ENCODE results near the gene PLEKHA8. TPM values are rescaled to one million over a fixed set of nuclear protein-coding genes. Genes with fewer than 3 reads are reported as not detected.

The PLEKHA8 gene
- total and polyA plus RNA-seq, 2 of the 8 experiments (the other 6 are each of a cell fraction or from before 2014, with no cell fraction given), result 10.7 to 44.0 TPM

DNA sequence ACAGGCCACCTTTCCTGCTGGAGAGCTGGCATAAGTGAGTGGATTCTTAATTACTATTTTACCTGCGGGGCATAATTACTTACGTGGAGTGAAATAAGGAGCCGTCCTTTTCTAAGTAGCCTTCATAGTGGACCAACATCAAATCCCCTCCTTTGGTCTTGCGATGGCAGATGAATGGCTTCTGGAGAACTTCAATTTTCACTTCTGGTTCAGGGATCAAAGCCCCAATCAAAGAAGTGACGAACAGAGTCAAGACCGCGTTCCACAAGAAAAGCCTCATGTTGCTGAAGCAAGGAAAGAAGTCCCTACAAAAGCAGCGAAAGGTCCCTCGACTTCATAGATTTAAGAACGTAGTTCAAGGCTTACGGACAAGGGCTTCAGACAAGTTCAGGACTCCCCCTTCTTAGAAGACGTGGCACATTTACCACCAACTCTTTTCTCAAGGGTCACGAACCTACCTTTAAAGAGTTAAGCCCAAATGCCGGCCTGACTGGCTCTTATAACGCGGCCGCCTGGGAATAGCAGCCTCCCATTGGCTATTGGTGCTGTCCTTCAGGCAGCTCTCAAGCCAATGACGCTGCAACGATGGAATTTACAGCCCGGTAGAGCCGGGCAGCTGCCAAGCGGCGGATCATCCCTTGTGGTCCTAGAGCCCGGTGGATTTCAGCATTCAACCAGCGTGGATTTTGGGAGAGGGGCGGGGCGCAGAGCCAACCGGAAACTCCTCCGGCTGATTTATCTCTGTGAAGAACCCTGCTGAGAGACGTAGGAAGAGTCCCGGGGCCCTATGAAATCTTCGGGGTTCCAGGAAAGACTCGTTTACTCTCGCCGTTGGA lies 1.8 kb upstream of the PLEKHA8 start, which contains the start of gene FKBP14 (continued):
- TF ChIP-seq, protein P1, sequence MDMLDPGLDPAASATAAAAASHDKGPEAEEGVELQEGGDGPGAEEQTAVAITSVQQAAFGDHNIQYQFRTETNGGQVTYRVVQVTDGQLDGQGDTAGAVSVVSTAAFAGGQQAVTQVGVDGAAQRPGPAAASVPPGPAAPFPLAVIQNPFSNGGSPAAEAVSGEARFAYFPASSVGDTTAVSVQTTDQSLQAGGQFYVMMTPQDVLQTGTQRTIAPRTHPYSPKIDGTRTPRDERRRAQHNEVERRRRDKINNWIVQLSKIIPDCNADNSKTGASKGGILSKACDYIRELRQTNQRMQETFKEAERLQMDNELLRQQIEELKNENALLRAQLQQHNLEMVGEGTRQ (IDR thresholded peaks at IDR 0.05; ENCODE audit: low read length), result no peak
- TF ChIP-seq GABPA (IDR thresholded peaks at IDR 0.05; ENCODE audit: borderline replicate concordance, insufficient read depth, low read length) (peak; percentile 49; the same call in 1 of the 2 replicates), FOSL1 (IDR thresholded peaks at IDR 0.05; ENCODE audit: insufficient read depth, low read depth, low read length) (peak; percentile 96), TAF1 (IDR thresholded peaks at IDR 0.05; ENCODE audit: low read depth, low read length) (peak; percentile 68), POLR2A (IDR thresholded peaks at IDR 0.05; ENCODE audit: control extremely low read depth in 1 of 2, low read depth in 2 of 2, low read length in 2 of 2) (peak; percentile 60 to 61), SIX5 (IDR thresholded peaks at IDR 0.05; ENCODE audit: low read depth, low read length) (no peak), SIN3A (conservative IDR thresholded peaks at IDR 0.05 in 1 of 2, IDR thresholded peaks at IDR 0.05 in 1 of 2; ENCODE audit: low read depth in 1 of 2, low read length in 2 of 2) (peak; percentile 77 to 85; a peak in 3 of 4 replicates), CBX8 (IDR thresholded peaks at IDR 0.05; ENCODE audit: borderline replicate concordance, low read depth, low read length) (no peak)
